GM21526 (cell line): ENCODE data around the gene METTL2B.

Experiments
- ATAC-seq: cut with Tn5 transposase; IDR thresholded peaks from one replicate; pipeline ENCODE4 v1.9.1; 2021; ENCODE audit warnings: moderate library complexity; ENCODE audit not compliant: unreplicated experiment, low FRiP score

Gene METTL2B

GRCh38 chr7:128476402-128477335, at the start of gene METTL2B:
Gene METTL2B (plus strand): TSS chr7:128476748. CDS start chr7:128476766, 18 bp downstream.
- peak; percentile 88 for ATAC-seq

- no peak for ATAC-seq
Observed at GRCh38 chr7:128427289-128427891, 49.2 kb upstream of the METTL2B start.

GRCh38 chr7:128430207-128430606, 46.3 kb upstream of the METTL2B start:
- no peak for ATAC-seq

GRCh38 chr7:128431221-128431620, 45.3 kb upstream of the METTL2B start:
- ATAC-seq = no peak

- ATAC-seq = no peak
Observed at GRCh38 chr7:128431754-128432153, 44.8 kb upstream of the METTL2B start.

GRCh38 chr7:128434413-128435326, 41.9 kb upstream of the METTL2B start:
- no peak for ATAC-seq

GRCh38 chr7:128435327-128435686, 41.2 kb upstream of the METTL2B start:
- ATAC-seq = no peak

GRCh38 chr7:128437426-128438332, 38.9 kb upstream of the METTL2B start:
- no peak for ATAC-seq

GRCh38 chr7:128442356-128442755, 34.2 kb upstream of the METTL2B start:
- no peak for ATAC-seq

- no peak for ATAC-seq
Observed at GRCh38 chr7:128443831-128444600, 32.5 kb upstream of the METTL2B start.

GRCh38 chr7:128446306-128446705, 30.2 kb upstream of the METTL2B start:
- no peak for ATAC-seq

- ATAC-seq = no peak
Observed at GRCh38 chr7:128447941-128448564, 28.5 kb upstream of the METTL2B start.

GRCh38 chr7:128448751-128449302, 27.7 kb upstream of the METTL2B start:
- ATAC-seq = no peak

GRCh38 chr7:128450409-128450808, 26.1 kb upstream of the METTL2B start:
- ATAC-seq = no peak

GRCh38 chr7:128450913-128451312, 25.6 kb upstream of the METTL2B start:
- ATAC-seq = no peak

- no peak for ATAC-seq
Observed at GRCh38 chr7:128452552-128452951, 24.0 kb upstream of the METTL2B start.

GRCh38 chr7:128453836-128454804, 22.4 kb upstream of the METTL2B start:
- no peak for ATAC-seq
